Adipocyte (in vitro differentiated cells): ENCODE results near the gene ZNF181.

Source experiments
- DNase-seq: peaks from one replicate; pipeline ENCODE4 v3.0.0-alpha.2; 2015; ENCODE audit warnings: low read depth
- H3K27me3 ChIP-seq: replicated peaks from 2 replicates; pipeline ENCODE4 v1.7.0; 2013; ENCODE audit warnings: mild to moderate bottlenecking, low read length, moderate library complexity; ENCODE audit not compliant: control insufficient read depth, insufficient read depth
- H3K36me3 ChIP-seq: 2 replicates; pipeline ENCODE4 v1.7.0; 2013; ENCODE audit warnings: low read length, mild to moderate bottlenecking, moderate library complexity; ENCODE audit not compliant: control insufficient read depth, insufficient read depth, severe bottlenecking
- H3K4me1 ChIP-seq: 2 replicates; pipeline ENCODE4 v1.7.0; 2013; ENCODE audit warnings: mild to moderate bottlenecking, low read length, moderate library complexity; ENCODE audit not compliant: control insufficient read depth, insufficient read depth
- H3K4me3 ChIP-seq: 2 replicates; pipeline ENCODE4 v1.7.0; 2013; ENCODE audit warnings: mild to moderate bottlenecking, low read length, moderate library complexity
- H3K9ac ChIP-seq: 2 replicates; pipeline ENCODE4 v1.7.0; 2013; ENCODE audit warnings: mild to moderate bottlenecking, low read length, moderate library complexity
- H3K9me3 ChIP-seq: 2 replicates; pipeline ENCODE4 v1.7.0; 2013; ENCODE audit warnings: mild to moderate bottlenecking, low read length, moderate library complexity; ENCODE audit not compliant: control insufficient read depth

ZNF181 gene

DNA sequence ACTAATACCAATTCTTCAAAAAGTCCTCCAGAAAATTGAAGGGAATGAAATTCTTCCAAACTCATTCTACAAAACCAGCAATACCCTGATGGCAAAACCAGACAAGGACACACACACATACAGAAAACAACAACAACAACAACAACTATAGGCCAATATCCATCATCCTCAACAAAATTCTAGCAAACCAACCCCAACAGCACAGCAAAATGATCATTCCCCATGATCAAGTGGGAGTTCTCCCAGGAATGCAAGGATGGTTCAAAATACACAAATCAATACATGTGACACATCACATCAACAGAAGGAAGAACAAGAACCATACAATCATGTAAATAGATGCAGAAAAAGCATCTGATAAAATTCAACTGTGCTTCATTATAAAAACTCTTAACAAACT is 18.7 kb upstream of the ZNF181 start:
- H3K4me3 ChIP-seq, result no peak overlapping the region
- H3K4me1 ChIP-seq, result no peaks in the 10 kb centered on the region
- no peaks in the 10 kb centered on the region for H3K36me3 ChIP-seq
- no peak for DNase-seq
- H3K9me3 ChIP-seq, result peaks cover 20% of the 10 kb centered on the region
- no peaks in the 10 kb centered on the region for H3K27me3 ChIP-seq
- H3K9ac ChIP-seq, result no peak overlapping the region

- no peak overlapping the region for H3K9ac ChIP-seq
- peaks cover 11% of the 10 kb centered on the region for H3K27me3 ChIP-seq
- H3K4me3 ChIP-seq, result no peak overlapping the region
- no peaks in the 10 kb centered on the region for H3K36me3 ChIP-seq
- H3K4me1 ChIP-seq, result no peaks in the 10 kb centered on the region
- no peak for DNase-seq
- no peaks in the 10 kb centered on the region for H3K9me3 ChIP-seq
Measured at GRCh38 chr19:34722353-34722752, 11.7 kb upstream of the ZNF181 start.

DNA sequence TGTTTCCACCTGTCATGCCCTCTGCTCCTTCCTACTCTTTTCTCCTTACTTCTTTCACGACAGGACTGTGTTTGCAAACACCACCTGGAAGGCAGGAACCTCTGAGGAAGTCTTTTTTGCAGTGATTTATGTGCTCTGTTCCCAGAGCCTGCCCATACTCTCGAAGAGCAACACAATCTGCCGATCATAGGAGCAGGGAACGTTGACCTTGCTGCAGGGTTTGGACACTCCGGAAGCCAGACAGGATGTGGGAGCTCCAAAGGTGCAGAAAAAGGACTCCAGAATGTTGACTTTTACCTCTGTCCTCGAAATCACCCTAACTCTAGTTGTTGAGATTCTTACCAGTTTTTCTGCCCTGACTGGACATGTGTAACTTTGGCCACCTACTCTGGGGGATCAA is 8.6 kb upstream of the ZNF181 start:
- DNase-seq, result no peak
- Histone ChIP-seq H3K9ac (no peak overlapping the region), H3K27me3 (peaks cover 11% of the 10 kb centered on the region), H3K4me1 (no peaks in the 10 kb centered on the region), H3K4me3 (no peak overlapping the region), H3K36me3 (no peaks in the 10 kb centered on the region), H3K9me3 (no peaks in the 10 kb centered on the region)

DNA sequence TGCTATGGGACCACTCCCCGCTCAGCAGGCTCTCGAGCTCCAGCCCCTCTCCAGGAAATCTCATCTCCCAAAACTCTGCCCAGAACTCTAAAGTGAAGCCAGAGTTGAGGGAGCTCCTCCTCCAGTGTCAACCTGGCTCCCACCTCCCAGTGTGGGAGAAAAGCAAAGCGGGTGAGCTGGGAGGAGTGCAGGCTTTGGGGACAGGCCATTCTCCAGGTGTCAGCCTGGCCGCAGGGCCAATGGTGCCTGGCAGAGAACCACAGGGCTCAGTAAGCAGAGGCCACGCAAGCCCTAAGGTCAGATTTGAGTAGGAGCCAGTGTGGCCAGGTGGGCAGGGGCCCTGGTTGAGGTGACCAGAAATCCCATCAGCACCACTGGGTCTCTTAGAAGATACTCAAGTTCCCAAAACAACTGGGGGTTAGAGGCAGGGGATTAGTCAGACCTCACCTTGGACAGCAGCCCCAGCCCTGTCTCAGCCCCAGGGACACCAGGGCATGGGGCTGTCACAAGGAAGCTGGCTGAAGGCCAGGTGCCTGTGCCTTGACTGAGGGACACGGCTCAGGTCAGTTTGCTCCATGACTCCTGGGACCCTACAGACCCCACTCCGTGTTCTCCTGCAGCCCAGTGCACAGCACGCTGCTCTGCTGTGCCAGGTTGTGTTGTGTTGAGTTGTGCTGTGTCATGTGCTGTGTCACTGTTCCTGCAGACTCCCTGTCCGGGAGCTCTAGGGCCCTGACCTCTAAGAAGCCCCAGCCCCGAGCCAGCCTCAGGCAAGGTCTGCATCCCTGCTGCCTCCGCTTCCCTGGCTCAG is 2.8 kb upstream of the ZNF181 start:
- Histone ChIP-seq H3K4me3 (no peak overlapping the region), H3K27me3 (peaks cover 4% of the 10 kb centered on the region), H3K36me3 (peaks cover 10% of the 10 kb centered on the region), H3K4me1 (peaks cover 14% of the 10 kb centered on the region), H3K9me3 (no peaks in the 10 kb centered on the region), H3K9ac (no peak overlapping the region)
- no peak for DNase-seq

- H3K9ac ChIP-seq, result no peak overlapping the region
- H3K4me3 ChIP-seq, result no peak overlapping the region
- no peaks in the 10 kb centered on the region for H3K27me3 ChIP-seq
- DNase-seq, result no peak
- peaks cover 14% of the 10 kb centered on the region for H3K4me1 ChIP-seq
- peaks cover 5% of the 10 kb centered on the region for H3K9me3 ChIP-seq
- peaks cover 15% of the 10 kb centered on the region for H3K36me3 ChIP-seq
Measured at GRCh38 chr19:34731964-34732363, 2.1 kb upstream of the ZNF181 start.

- Histone ChIP-seq H3K4me3 (peak overlapping the region; percentile 100), H3K36me3 (peaks cover 22% of the 10 kb centered on the region)
- DNase-seq, result no peak
Measured at GRCh38 chr19:34732612-34733211, 1.3 kb upstream of the ZNF181 start.

GRCh38 chr19:34733266-34733745 is 737 bp upstream of the ZNF181 start:
- H3K4me3 ChIP-seq, result peak overlapping the region; percentile 100
- peak overlapping the region; percentile 97 for H3K9ac ChIP-seq
- peaks cover 14% of the 10 kb centered on the region for H3K4me1 ChIP-seq
- no peaks in the 10 kb centered on the region for H3K27me3 ChIP-seq
- DNase-seq, result no peak
- peaks cover 28% of the 10 kb centered on the region for H3K36me3 ChIP-seq
- peaks cover 18% of the 10 kb centered on the region for H3K9me3 ChIP-seq

More at GRCh38 chr19:34732612-34733211, 1.3 kb upstream of the ZNF181 start:
- H3K9ac ChIP-seq, result peak overlapping the region; percentile 97
- peaks cover 12% of the 10 kb centered on the region for H3K9me3 ChIP-seq
- no peaks in the 10 kb centered on the region for H3K27me3 ChIP-seq
- H3K4me1 ChIP-seq, result peaks cover 14% of the 10 kb centered on the region

DNA sequence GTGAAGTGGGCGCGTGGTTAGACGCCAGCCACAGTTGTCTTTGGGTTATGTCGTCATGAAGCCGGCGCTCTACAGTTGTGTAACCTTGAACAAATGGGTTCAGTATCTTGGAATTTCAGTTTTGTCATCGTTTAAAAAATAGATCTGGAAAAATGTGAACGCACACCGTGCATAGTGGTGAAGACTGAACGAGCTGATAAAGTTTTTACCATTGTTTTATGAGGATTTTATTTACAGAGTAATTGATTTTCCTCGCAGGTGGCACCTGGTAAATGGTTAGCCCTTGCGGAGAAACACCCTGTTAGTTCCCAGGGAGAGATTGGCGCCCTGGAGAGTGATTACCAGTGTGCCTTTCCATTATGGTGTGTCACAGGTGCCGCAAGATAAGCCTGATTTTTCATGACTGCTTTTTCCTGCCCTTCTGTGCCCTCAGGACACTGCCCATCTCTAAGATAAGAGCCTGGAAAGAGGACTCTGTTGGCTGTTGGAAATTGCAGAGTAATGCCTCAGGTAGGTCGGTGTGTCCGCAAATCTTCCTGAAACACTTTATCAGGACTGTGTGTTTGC is 577 bp downstream of the ZNF181 start:
- Histone ChIP-seq H3K9ac (peak overlapping the region; percentile 97), H3K4me1 (peaks cover 14% of the 10 kb centered on the region), H3K27me3 (no peaks in the 10 kb centered on the region), H3K4me3 (peak overlapping the region; percentile 100), H3K36me3 (peaks cover 41% of the 10 kb centered on the region), H3K9me3 (peaks cover 31% of the 10 kb centered on the region)
- peak; percentile 92 for DNase-seq

- H3K27me3 ChIP-seq, result no peaks in the 10 kb centered on the region
- H3K4me1 ChIP-seq, result no peaks in the 10 kb centered on the region
- H3K9me3 ChIP-seq, result peaks cover 98% of the 10 kb centered on the region
- no peak for DNase-seq
- no peak overlapping the region for H3K9ac ChIP-seq
- peaks cover 61% of the 10 kb centered on the region for H3K36me3 ChIP-seq
- no peak overlapping the region for H3K4me3 ChIP-seq
Measured at GRCh38 chr19:34744896-34745690, 11.1 kb downstream of the ZNF181 start.

- H3K36me3 ChIP-seq, result peaks cover 74% of the 10 kb centered on the region
- no peak for DNase-seq
- H3K4me3 ChIP-seq, result peak overlapping the region; percentile 70
- no peaks in the 10 kb centered on the region for H3K27me3 ChIP-seq
- no peak overlapping the region for H3K9ac ChIP-seq
- H3K4me1 ChIP-seq, result no peaks in the 10 kb centered on the region
- H3K9me3 ChIP-seq, result peaks cover 100% of the 10 kb centered on the region
Measured at GRCh38 chr19:34757441-34757840, 23.4 kb downstream of the ZNF181 start.
